Vagina (tissue), 2 donors: ENCODE data around the gene NIP7.

Source experiments
- CTCF ChIP-seq, 3 experiments: fragments of 450-650 bp in 2 of 3; fragments of 200-600 bp in 1 of 3; sonication (generic) in 1 of 3; IDR thresholded peaks; one replicate each; pipeline ENCODE4 v1.5.1; 2017 to 2019; ENCODE audit warnings: antibody characterized with exemption in 3 of 3, mild to moderate bottlenecking in 2 of 3, moderate library complexity in 2 of 3
- POLR2AphosphoS5 ChIP-seq, 2 donors: sonication (generic); formaldehyde crosslinking; IDR thresholded peaks; one replicate each; pipeline ENCODE4 v1.9.0; 2017; ENCODE audit warnings: antibody characterized with exemption in 2 of 2, mild to moderate bottlenecking in 2 of 2, low read depth in 1 of 2; ENCODE audit not compliant: insufficient read depth in 1 of 2

- TF ChIP-seq CTCF (IDR thresholded peaks at IDR 0.05) (no peak), POLR2AphosphoS5 (IDR thresholded peaks at IDR 0.05; ENCODE audit: insufficient read depth in 1 of 2, low read depth in 1 of 2) (no peak)
Observed at GRCh38 chr16:69325784-69326171, 13.8 kb upstream of the NIP7 start.
